Trophoblast cell (in vitro differentiated cells and primary cell): Measurements from ENCODE around the gene C11orf68.
A peak's percentile ranks its signal among the peaks of the same experiment; 100 is the strongest.

ENCODE experiments used
- DNase-seq, 2 donors: peaks; one replicate each; pipeline ENCODE4 v3.0.0-alpha.2; 2016
- H2AFZ ChIP-seq: 2 replicates; pipeline ENCODE4 v1.6.1; 2013; ENCODE audit warnings: low read length, moderate library complexity, mild to moderate bottlenecking; ENCODE audit not compliant: insufficient read depth, poor library complexity
- H2AK5ac ChIP-seq: 2 replicates; pipeline ENCODE4 v1.6.1; 2013; ENCODE audit warnings: mild to moderate bottlenecking, low read length
- H2BK120ac ChIP-seq: 2 replicates; pipeline ENCODE4 v1.6.1; 2013; ENCODE audit warnings: low read length, mild to moderate bottlenecking, moderate library complexity; ENCODE audit not compliant: insufficient read depth, poor library complexity
- H2BK12ac ChIP-seq: 2 replicates; pipeline ENCODE4 v1.6.1; 2013; ENCODE audit warnings: mild to moderate bottlenecking, low read length, moderate library complexity
- H2BK5ac ChIP-seq: 2 replicates; pipeline ENCODE4 v1.6.1; 2013; ENCODE audit warnings: low read length, low read depth, moderate library complexity, mild to moderate bottlenecking; ENCODE audit not compliant: poor library complexity
- H3K14ac ChIP-seq: 2 replicates; pipeline ENCODE4 v1.6.1; 2013; ENCODE audit warnings: mild to moderate bottlenecking, low read length
- H3K18ac ChIP-seq: 2 replicates; pipeline ENCODE4 v1.6.1; 2013; ENCODE audit warnings: mild to moderate bottlenecking, low read length
- H3K23ac ChIP-seq: 2 replicates; pipeline ENCODE4 v1.6.1; 2013; ENCODE audit warnings: low read length
- H3K27ac ChIP-seq: 2 replicates; pipeline ENCODE4 v1.5.1; 2013; ENCODE audit warnings: low read depth, mild to moderate bottlenecking, inconsistent platforms, low read length, moderate library complexity
- H3K27me3 ChIP-seq: 2 replicates; pipeline ENCODE4 v1.6.1; 2013; ENCODE audit warnings: inconsistent platforms, mild to moderate bottlenecking, low read length, moderate library complexity; ENCODE audit not compliant: insufficient read depth
- H3K36me3 ChIP-seq, 2 experiments: 1 replicate in 1 of 2; 2 replicates in 1 of 2; pipeline ENCODE4 v1.6.1; 2013; ENCODE audit warnings: low read length in 2 of 2, mild to moderate bottlenecking in 2 of 2, moderate library complexity in 1 of 2; ENCODE audit not compliant: insufficient read depth in 2 of 2, control insufficient read depth in 1 of 2
- H3K4ac ChIP-seq: 2 replicates; pipeline ENCODE4 v1.6.1; 2013; ENCODE audit warnings: low read depth, mild to moderate bottlenecking, low read length, moderate library complexity
- H3K4me1 ChIP-seq, 2 experiments: 1 replicate in 1 of 2; 2 replicates in 1 of 2; pipeline ENCODE4 v1.6.1; 2013; ENCODE audit warnings: low read length in 2 of 2, mild to moderate bottlenecking in 2 of 2, moderate library complexity in 1 of 2; ENCODE audit not compliant: insufficient read depth in 2 of 2, control insufficient read depth in 1 of 2
- H3K4me2 ChIP-seq: 2 replicates; pipeline ENCODE4 v1.6.1; 2013; ENCODE audit warnings: inconsistent platforms, mild to moderate bottlenecking, low read length, moderate library complexity
- H3K4me3 ChIP-seq: 2 replicates; pipeline ENCODE4 v1.5.1; 2013; ENCODE audit warnings: mild to moderate bottlenecking, low read depth, low read length, inconsistent platforms
- H3K79me1 ChIP-seq: one replicate; pipeline ENCODE4 v1.6.1; 2013; ENCODE audit warnings: low read length
- H3K79me2 ChIP-seq: 2 replicates; pipeline ENCODE4 v1.6.1; 2013; ENCODE audit warnings: low read length, mild to moderate bottlenecking; ENCODE audit not compliant: control insufficient read depth, insufficient read depth, poor library complexity
- H3K9ac ChIP-seq: 2 replicates; pipeline ENCODE4 v1.6.1; 2013; ENCODE audit warnings: mild to moderate bottlenecking, low read length
- H3K9me3 ChIP-seq: 2 replicates; pipeline ENCODE4 v1.6.1; 2013; ENCODE audit warnings: low read depth, mild to moderate bottlenecking, control low read depth, inconsistent platforms, low read length; ENCODE audit not compliant: insufficient read depth
- H4K12ac ChIP-seq: 2 replicates; pipeline ENCODE4 v1.6.1; 2013; ENCODE audit warnings: low read depth, mild to moderate bottlenecking, low read length, moderate library complexity
- H4K8ac ChIP-seq: 2 replicates; pipeline ENCODE4 v1.6.1; 2013; ENCODE audit warnings: low read depth, mild to moderate bottlenecking, low read length, moderate library complexity
- H4K91ac ChIP-seq: one replicate; pipeline ENCODE4 v1.6.1; 2013; ENCODE audit warnings: low read depth, mild to moderate bottlenecking, low read length, moderate library complexity
- WGBS: extraction: QIAGEN DNeasy Blood & Tissue Kit; methylation state at CpG from one replicate; pipeline ENCODE4 v1.1.7; 2013; ENCODE audit warnings: missing lambda C conversion rate; ENCODE audit not compliant: insufficient read length, insufficient coverage; ENCODE audit errors: extremely low coverage; 5-methylcytosine and 5-hydroxymethylcytosine counted together

C11orf68 gene

DNA sequence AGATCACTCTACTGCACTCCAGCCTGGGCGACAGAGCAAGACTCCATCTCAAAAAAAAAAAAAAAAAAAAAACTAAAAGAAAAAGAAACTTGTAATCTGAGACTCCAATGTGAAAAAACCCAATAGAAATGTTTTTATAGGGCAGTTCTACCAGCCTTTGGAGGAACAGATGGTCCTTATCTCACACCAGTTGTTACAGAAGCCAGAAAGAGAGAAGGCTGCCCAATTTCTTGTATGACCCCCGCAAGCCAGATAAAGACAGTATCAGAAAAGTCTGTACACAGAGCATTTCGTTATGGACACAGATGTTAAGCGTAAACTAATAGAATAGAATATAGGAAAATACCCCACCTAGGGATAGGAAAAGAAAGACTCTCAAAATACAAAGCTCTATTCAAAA lies 15.2 kb upstream of the C11orf68 start:
- H4K8ac ChIP-seq: no peak overlapping the region
- H3K4me3 ChIP-seq: no peak overlapping the region
- H3K4ac ChIP-seq: no peak overlapping the region
- H3K36me3 ChIP-seq: no peaks in the 10 kb centered on the region
- H3K4me1 ChIP-seq: no peaks in the 10 kb centered on the region
- H3K14ac ChIP-seq: no peak overlapping the region
- DNase-seq: no peak
- H2AFZ ChIP-seq: no peak overlapping the region
- H3K79me2 ChIP-seq: no peaks in the 10 kb centered on the region
- no CpG with 5 or more reads among the region's 4 CpGs for WGBS
- H2BK120ac ChIP-seq: no peak overlapping the region
- no peak overlapping the region for H3K18ac ChIP-seq
- H3K23ac ChIP-seq: no peak overlapping the region
- H4K91ac ChIP-seq: no peak overlapping the region
- H3K9me3 ChIP-seq: no peaks in the 10 kb centered on the region
- H3K4me2 ChIP-seq: no peak overlapping the region
- no peak overlapping the region for H3K9ac ChIP-seq
- H3K27ac ChIP-seq: no peak overlapping the region
- H3K79me1 ChIP-seq: no peaks in the 10 kb centered on the region
- no peak overlapping the region for H2BK12ac ChIP-seq
- H3K27me3 ChIP-seq: no peaks in the 10 kb centered on the region
- no peak overlapping the region for H2AK5ac ChIP-seq
- no peak overlapping the region for H2BK5ac ChIP-seq
- H4K12ac ChIP-seq: no peak overlapping the region

DNA sequence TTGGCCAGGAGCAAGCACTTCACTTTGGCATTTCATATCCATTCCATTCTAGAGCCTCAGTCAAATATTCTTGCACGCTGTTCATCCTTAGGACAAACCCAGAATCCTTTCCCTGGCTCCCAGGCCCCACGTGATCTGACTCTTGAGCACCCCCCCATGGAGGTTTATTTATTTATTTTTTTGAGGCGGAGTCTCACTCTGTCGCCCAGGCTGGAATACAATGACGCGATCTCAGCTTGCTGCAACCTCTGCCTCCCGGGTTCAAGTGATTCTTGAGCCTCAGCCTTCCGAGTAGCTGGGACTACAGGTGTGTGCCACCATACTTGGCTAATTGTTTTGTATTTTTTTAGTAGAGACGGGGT lies 13.7 kb upstream of the C11orf68 start:
- Histone ChIP-seq H3K9ac (no peak overlapping the region), H2AK5ac (no peak overlapping the region), H2BK12ac (no peak overlapping the region), H3K4me3 (no peak overlapping the region), H3K4me2 (no peak overlapping the region), H3K27ac (no peak overlapping the region), H4K8ac (no peak overlapping the region), H3K9me3 (peaks cover 2% of the 10 kb centered on the region), H3K79me1 (no peaks in the 10 kb centered on the region), H3K4ac (no peak overlapping the region), H3K14ac (no peak overlapping the region), H4K12ac (no peak overlapping the region), H2BK5ac (no peak overlapping the region), H3K23ac (no peak overlapping the region), H3K36me3 (no peaks in the 10 kb centered on the region), H3K18ac (no peak overlapping the region), H2BK120ac (no peak overlapping the region), H2AFZ (no peak overlapping the region), H3K4me1 (no peaks in the 10 kb centered on the region), H3K27me3 (no peaks in the 10 kb centered on the region), H3K79me2 (no peaks in the 10 kb centered on the region), H4K91ac (no peak overlapping the region)
- no CpG with 5 or more reads among the region's 9 CpGs for WGBS
- peak in 1 of 2 donors; percentile 41 for DNase-seq

DNA sequence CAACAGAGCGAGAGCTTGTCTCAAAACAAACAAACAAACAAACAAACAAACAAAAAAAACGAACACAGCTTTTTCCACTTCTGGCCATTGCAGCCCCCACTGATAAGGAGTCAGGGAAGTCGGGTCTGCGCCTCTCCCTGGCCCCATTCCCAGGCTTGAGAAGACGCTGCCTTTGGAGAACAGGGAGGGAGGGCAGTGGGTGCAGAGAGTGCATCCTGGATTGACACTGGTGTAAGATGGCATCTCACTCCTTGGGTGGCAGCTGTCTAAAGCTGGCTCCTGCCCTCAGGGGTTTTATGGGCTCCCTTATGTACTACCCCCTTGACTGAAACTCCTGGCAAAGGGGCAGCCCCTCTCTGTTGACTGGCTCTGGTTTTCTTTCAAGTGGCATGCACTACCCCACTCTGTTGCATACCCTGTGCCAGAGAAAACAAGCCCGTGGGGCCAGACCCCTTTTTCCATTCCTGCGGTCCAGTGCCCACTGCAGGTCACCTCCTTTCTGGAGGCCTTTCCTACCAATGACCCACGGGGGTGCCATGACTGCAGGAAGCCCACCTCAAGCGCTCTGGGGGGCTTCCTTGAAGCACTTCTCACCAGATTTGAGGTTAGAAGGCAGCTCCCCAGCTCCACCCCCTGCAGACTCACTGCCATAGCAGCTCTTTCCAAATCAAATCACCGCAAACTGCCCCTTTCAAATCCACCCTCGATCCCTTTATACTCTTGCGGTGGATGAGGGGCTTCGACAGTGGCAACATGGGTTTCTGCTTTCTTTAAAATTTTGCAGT lies 13.1 kb upstream of the C11orf68 start:
- Histone ChIP-seq H3K4me1 (no peaks in the 10 kb centered on the region), H3K79me1 (no peaks in the 10 kb centered on the region), H3K36me3 (no peaks in the 10 kb centered on the region), H3K18ac (no peak overlapping the region), H2BK12ac (no peak overlapping the region), H3K4me3 (no peak overlapping the region), H2BK5ac (no peak overlapping the region), H3K9me3 (peaks cover 2% of the 10 kb centered on the region), H2AFZ (no peak overlapping the region), H3K4ac (no peak overlapping the region), H3K23ac (no peak overlapping the region), H3K14ac (no peak overlapping the region), H2AK5ac (no peak overlapping the region), H3K27ac (no peak overlapping the region), H3K4me2 (no peak overlapping the region), H4K91ac (no peak overlapping the region), H4K8ac (no peak overlapping the region), H4K12ac (no peak overlapping the region), H3K27me3 (no peaks in the 10 kb centered on the region), H2BK120ac (no peak overlapping the region), H3K79me2 (no peaks in the 10 kb centered on the region), H3K9ac (no peak overlapping the region)
- WGBS: no CpG with 5 or more reads among the region's 13 CpGs
- no peak for DNase-seq

DNA sequence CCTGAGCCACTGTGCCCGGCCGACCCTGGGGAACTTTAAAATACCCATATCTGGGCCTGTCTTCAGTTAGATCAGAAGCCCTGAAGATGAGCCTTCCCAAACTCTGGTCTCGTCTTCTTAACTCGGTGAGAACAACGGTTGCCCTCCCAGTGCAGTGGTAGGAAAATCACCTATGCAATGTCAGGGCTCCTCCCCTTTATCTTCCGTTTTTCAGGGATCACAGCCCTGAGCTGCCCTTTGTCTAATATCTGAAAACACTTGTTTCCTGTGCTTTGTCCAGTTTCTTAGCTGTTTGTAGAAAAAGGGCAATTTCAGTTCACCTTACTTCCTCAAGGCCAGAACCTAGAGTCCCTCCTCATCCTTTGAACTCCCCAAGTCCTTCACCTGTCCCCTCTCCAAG lies 9.8 kb upstream of the C11orf68 start:
- Histone ChIP-seq H2BK120ac (no peak overlapping the region), H3K9me3 (peaks cover 2% of the 10 kb centered on the region), H4K8ac (no peak overlapping the region), H3K36me3 (no peaks in the 10 kb centered on the region), H3K23ac (no peak overlapping the region), H4K91ac (no peak overlapping the region), H3K79me1 (no peaks in the 10 kb centered on the region), H3K27me3 (no peaks in the 10 kb centered on the region), H3K9ac (no peak overlapping the region), H4K12ac (no peak overlapping the region), H2AFZ (no peak overlapping the region), H3K4me3 (no peak overlapping the region), H2BK12ac (no peak overlapping the region), H3K27ac (no peak overlapping the region), H3K4me2 (no peak overlapping the region), H3K4me1 (no peaks in the 10 kb centered on the region), H3K18ac (no peak overlapping the region), H3K79me2 (no peaks in the 10 kb centered on the region), H3K14ac (no peak overlapping the region), H2AK5ac (no peak overlapping the region), H2BK5ac (no peak overlapping the region), H3K4ac (no peak overlapping the region)
- WGBS: no CpG with 5 or more reads among the region's 6 CpGs
- no peak for DNase-seq
